Mesenchymal stem cell (in vitro differentiated cells and primary cell): ENCODE data around the gene NIT2.

ENCODE experiments used
- DNase-seq: peaks from one replicate; pipeline ENCODE4 v3.0.0-alpha.2; 2013
- H2AFZ ChIP-seq: one replicate; pipeline ENCODE4 v1.6.1; 2013; ENCODE audit warnings: low read depth, mild to moderate bottlenecking, control low read depth, inconsistent platforms, low read length, moderate library complexity
- H2AK5ac ChIP-seq: 2 replicates; pipeline ENCODE4 v1.6.1; 2013; ENCODE audit warnings: low read length, moderate library complexity, mild to moderate bottlenecking, inconsistent platforms; ENCODE audit not compliant: severe bottlenecking
- H2BK120ac ChIP-seq: one replicate; pipeline ENCODE4 v1.6.1; 2013; ENCODE audit warnings: low read depth, mild to moderate bottlenecking, inconsistent platforms, low read length, moderate library complexity
- H2BK12ac ChIP-seq, 2 experiments: one replicate each; pipeline ENCODE4 v1.6.1; 2013; ENCODE audit warnings: inconsistent platforms in 2 of 2, low read length in 2 of 2, mild to moderate bottlenecking in 2 of 2, moderate library complexity in 2 of 2, control low read depth in 1 of 2
- H2BK15ac ChIP-seq: one replicate; pipeline ENCODE4 v1.6.1; 2013; ENCODE audit warnings: mild to moderate bottlenecking, low read depth, inconsistent platforms; ENCODE audit not compliant: poor library complexity, severe bottlenecking
- H2BK5ac ChIP-seq: 2 replicates; pipeline ENCODE4 v1.6.1; 2013; ENCODE audit warnings: low read depth, mild to moderate bottlenecking, low read length, control low read depth, inconsistent platforms; ENCODE audit not compliant: poor library complexity, severe bottlenecking
- H3K14ac ChIP-seq, 2 experiments: one replicate each; pipeline ENCODE4 v1.6.1; 2013; ENCODE audit warnings: inconsistent platforms in 2 of 2, low read length in 2 of 2, control low read depth in 1 of 2, mild to moderate bottlenecking in 1 of 2, moderate library complexity in 1 of 2
- H3K18ac ChIP-seq, 2 experiments: one replicate each; pipeline ENCODE4 v1.6.1; 2013; ENCODE audit warnings: inconsistent platforms in 2 of 2, low read length in 2 of 2, control low read depth in 1 of 2, low read depth in 1 of 2, mild to moderate bottlenecking in 1 of 2
- H3K23ac ChIP-seq, 2 experiments: one replicate each; pipeline ENCODE4 v1.6.1; 2013; ENCODE audit warnings: inconsistent platforms in 2 of 2, low read length in 2 of 2, mild to moderate bottlenecking in 2 of 2, moderate library complexity in 2 of 2, control low read depth in 1 of 2
- H3K27ac ChIP-seq: 2 replicates; pipeline ENCODE4 v1.5.1; 2013; ENCODE audit warnings: mild to moderate bottlenecking, moderate library complexity, low read length, control low read depth, inconsistent platforms; ENCODE audit not compliant: poor library complexity, severe bottlenecking
- H3K27me3 ChIP-seq, 2 experiments: 2 replicates each; pipeline versions ENCODE4 v1.6.1 to v1.7.0; 2013; ENCODE audit warnings: low read length in 2 of 2, mild to moderate bottlenecking in 2 of 2, moderate library complexity in 2 of 2, control low read depth in 1 of 2, inconsistent platforms in 1 of 2; ENCODE audit not compliant: control insufficient read depth in 1 of 2, insufficient read depth in 1 of 2
- H3K36me3 ChIP-seq, 2 experiments: 2 replicates each; pipeline versions ENCODE4 v1.6.1 to v1.7.0; 2013; ENCODE audit warnings: low read length in 2 of 2, control low read depth in 1 of 2, inconsistent platforms in 1 of 2, low read depth in 1 of 2, mild to moderate bottlenecking in 1 of 2; ENCODE audit not compliant: insufficient read depth in 2 of 2, control insufficient read depth in 1 of 2
- H3K4ac ChIP-seq, 2 experiments: one replicate each; pipeline ENCODE4 v1.6.1; 2013; ENCODE audit warnings: inconsistent platforms in 2 of 2, low read length in 2 of 2, mild to moderate bottlenecking in 2 of 2, moderate library complexity in 2 of 2, control low read depth in 1 of 2, low read depth in 1 of 2
- H3K4me1 ChIP-seq: 2 replicates; pipeline ENCODE4 v1.6.1; 2013; ENCODE audit warnings: low read depth, low read length, control low read depth; ENCODE audit not compliant: control insufficient read depth, insufficient read depth
- H3K4me2 ChIP-seq: 2 replicates; pipeline ENCODE4 v1.6.1; 2013; ENCODE audit warnings: low read length, mild to moderate bottlenecking, inconsistent platforms; ENCODE audit not compliant: poor library complexity, severe bottlenecking
- H3K4me3 ChIP-seq, 2 experiments: 2 replicates each; pipeline versions ENCODE4 v1.5.1 to v1.7.0; 2013; ENCODE audit warnings: low read length in 2 of 2, mild to moderate bottlenecking in 2 of 2, control low read depth in 1 of 2, low read depth in 1 of 2; ENCODE audit not compliant: insufficient read depth in 1 of 2
- H3K79me1 ChIP-seq: replicated peaks from 2 replicates; pipeline ENCODE4 v1.6.1; 2013; ENCODE audit warnings: mild to moderate bottlenecking, control low read depth, low read length, inconsistent platforms; ENCODE audit not compliant: poor library complexity, severe bottlenecking
- H3K9ac ChIP-seq: 2 replicates; pipeline ENCODE4 v1.7.0; 2013; ENCODE audit warnings: mild to moderate bottlenecking, low read length, moderate library complexity
- H3K9me3 ChIP-seq: 2 replicates; pipeline ENCODE4 v1.7.0; 2013; ENCODE audit warnings: mild to moderate bottlenecking, low read length; ENCODE audit not compliant: control insufficient read depth
- H4K8ac ChIP-seq: one replicate; pipeline ENCODE4 v1.6.1; 2013; ENCODE audit warnings: inconsistent platforms, mild to moderate bottlenecking, low read length, moderate library complexity
- H4K91ac ChIP-seq: one replicate; pipeline ENCODE4 v1.6.1; 2013; ENCODE audit warnings: mild to moderate bottlenecking, low read length, inconsistent platforms
- WGBS: methylation state at CpG from one replicate; pipeline ENCODE4 v1.1.7; 2013; ENCODE audit warnings: mixed read lengths; 5-methylcytosine and 5-hydroxymethylcytosine counted together

NIT2 gene

GRCh38 chr3:100297784-100298183 lies 36.8 kb upstream of the NIT2 start:
- no peak overlapping the region for H3K23ac ChIP-seq
- H2AFZ ChIP-seq = no peak overlapping the region
- no CpG with 5 or more reads among the region's 2 CpGs for WGBS
- H3K36me3 ChIP-seq = peaks cover 7 to 90% of the 10 kb centered on the region in 2 experiments
- peak overlapping the region; percentile 56 for H3K9ac ChIP-seq
- H3K27me3 ChIP-seq = no peaks in the 10 kb centered on the region
- H3K14ac ChIP-seq = no peak overlapping the region
- no peak overlapping the region for H2BK15ac ChIP-seq
- no peak overlapping the region for H3K18ac ChIP-seq
- no peak overlapping the region for H2BK5ac ChIP-seq
- peaks cover 5% of the 10 kb centered on the region for H3K79me1 ChIP-seq
- no peak overlapping the region for H4K8ac ChIP-seq
- no peak overlapping the region for H2BK120ac ChIP-seq
- H3K4me2 ChIP-seq = no peak overlapping the region
- no peak overlapping the region for H3K4me3 ChIP-seq
- no peak overlapping the region for H2AK5ac ChIP-seq
- H3K4me1 ChIP-seq = peaks cover 2% of the 10 kb centered on the region
- no peak overlapping the region for H3K27ac ChIP-seq
- DNase-seq = no peak
- H2BK12ac ChIP-seq = no peak overlapping the region
- no peak overlapping the region for H4K91ac ChIP-seq
- H3K4ac ChIP-seq = no peak overlapping the region
- no peaks in the 10 kb centered on the region for H3K9me3 ChIP-seq

GRCh38 chr3:100299016-100299415 lies 35.5 kb upstream of the NIT2 start:
- WGBS = 100% methylated on average over 4 of the region's 4 CpGs
- no peak overlapping the region for H2BK15ac ChIP-seq
- H3K4me1 ChIP-seq = peaks cover 2% of the 10 kb centered on the region
- H3K4ac ChIP-seq = no peak overlapping the region
- H4K8ac ChIP-seq = no peak overlapping the region
- H3K14ac ChIP-seq = no peak overlapping the region
- DNase-seq = no peak
- no peak overlapping the region for H2BK5ac ChIP-seq
- peaks cover 3% of the 10 kb centered on the region for H3K79me1 ChIP-seq
- H2BK12ac ChIP-seq = no peak overlapping the region
- no peak overlapping the region for H3K4me3 ChIP-seq
- H3K9ac ChIP-seq = no peak overlapping the region
- no peak overlapping the region for H3K27ac ChIP-seq
- H3K23ac ChIP-seq = no peak overlapping the region
- no peak overlapping the region for H3K4me2 ChIP-seq
- no peak overlapping the region for H4K91ac ChIP-seq
- no peaks in the 10 kb centered on the region for H3K9me3 ChIP-seq
- H2AK5ac ChIP-seq = no peak overlapping the region
- H3K36me3 ChIP-seq = peaks cover 7 to 92% of the 10 kb centered on the region in 2 experiments
- no peak overlapping the region for H2AFZ ChIP-seq
- no peaks in the 10 kb centered on the region for H3K27me3 ChIP-seq
- no peak overlapping the region for H2BK120ac ChIP-seq
- H3K18ac ChIP-seq = no peak overlapping the region

GRCh38 chr3:100306695-100307094 lies 27.9 kb upstream of the NIT2 start:
- H3K23ac ChIP-seq = no peak overlapping the region
- H3K27me3 ChIP-seq = no peaks in the 10 kb centered on the region
- 100% methylated on average over 1 of the region's 1 CpG for WGBS
- peaks cover 2% of the 10 kb centered on the region for H3K4me1 ChIP-seq
- no peak overlapping the region for H4K91ac ChIP-seq
- no peak overlapping the region for H2BK5ac ChIP-seq
- H3K4me3 ChIP-seq = no peak overlapping the region
- no peak overlapping the region for H4K8ac ChIP-seq
- H3K79me1 ChIP-seq = peaks cover 4% of the 10 kb centered on the region
- H3K27ac ChIP-seq = no peak overlapping the region
- peaks cover 0 to 97% of the 10 kb centered on the region in 2 experiments for H3K36me3 ChIP-seq
- H3K9ac ChIP-seq = no peak overlapping the region
- no peak overlapping the region for H3K4me2 ChIP-seq
- H3K14ac ChIP-seq = no peak overlapping the region
- DNase-seq = no peak
- no peak overlapping the region for H2BK12ac ChIP-seq
- H2BK120ac ChIP-seq = no peak overlapping the region
- H3K9me3 ChIP-seq = no peaks in the 10 kb centered on the region
- no peak overlapping the region for H3K4ac ChIP-seq
- H2BK15ac ChIP-seq = no peak overlapping the region
- no peak overlapping the region for H2AFZ ChIP-seq
- no peak overlapping the region for H3K18ac ChIP-seq
- no peak overlapping the region for H2AK5ac ChIP-seq

GRCh38 chr3:100310355-100310965 lies 24.1 kb upstream of the NIT2 start:
- Histone ChIP-seq H3K14ac (no peak overlapping the region), H2AFZ (no peak overlapping the region), H3K27me3 (no peaks in the 10 kb centered on the region), H2BK12ac (no peak overlapping the region), H3K23ac (no peak overlapping the region), H3K36me3 (peaks cover 6 to 88% of the 10 kb centered on the region in 2 experiments), H3K79me1 (peaks cover 4% of the 10 kb centered on the region), H3K18ac (no peak overlapping the region), H2BK120ac (no peak overlapping the region), H3K4me1 (no peaks in the 10 kb centered on the region), H3K9me3 (no peaks in the 10 kb centered on the region), H3K4ac (no peak overlapping the region), H2BK5ac (no peak overlapping the region), H2AK5ac (no peak overlapping the region), H3K4me3 (no peak overlapping the region), H2BK15ac (no peak overlapping the region), H3K4me2 (no peak overlapping the region), H4K91ac (no peak overlapping the region), H4K8ac (no peak overlapping the region), H3K27ac (no peak overlapping the region), H3K9ac (peak overlapping the region; percentile 53)
- 94% methylated on average over 3 of the region's 3 CpGs for WGBS
- DNase-seq = no peak
